ENCODE results near the gene TTC31.

Gene TTC31

GRCh38 chr2:74532222-74532621, 49.3 kb downstream of the TTC31 start:
- no peak for DNase-seq (ENCODE audit: low read depth, low spot score)

GRCh38 chr2:74533464-74533863, 50.6 kb downstream of the TTC31 start:
- POLR2A ChIA-PET = interaction anchor here (0.9 to 3.0 kb wide), 2 partner anchors 29 to 72 kb away, joined by 3 to 11 read pairs; no protein-coding TSS in a partner anchor
- CTCF ChIA-PET = interaction anchor here (0.8 to 8.9 kb wide), 11 partner anchors 10 to 283 kb away, joined by 3 to 137 read pairs (median 5); partner anchors contain the start of genes CCDC142, DOK1, PCGF1 and TTC31
- no peak overlapping the region for H3K4me3 ChIP-seq (ENCODE audit: low read depth, low read length)
- no peak for DNase-seq (ENCODE audit: low read depth, low spot score)
- TF ChIP-seq CTCF (IDR thresholded peaks at IDR 0.05; ENCODE audit: insufficient read depth, low read length, missing control alignments) = no peak

More at GRCh38 chr2:74532222-74532621, 49.3 kb downstream of the TTC31 start:
- ChIA-PET CTCF (interaction anchor here (0.6 to 8.9 kb wide), 32 partner anchors 8 to 282 kb away, joined by 3 to 137 read pairs (median 4); partner anchors contain the start of genes CCDC142, DOK1, MRPL53 and PCGF1), POLR2A (interaction anchor here (0.7 to 3.0 kb wide), 3 partner anchors 27 to 57 kb away, joined by 3 to 11 read pairs (median 7); no protein-coding TSS in a partner anchor)
- no peak overlapping the region for H3K4me3 ChIP-seq (ENCODE audit: low read depth, low read length)
- TF ChIP-seq CTCF (IDR thresholded peaks at IDR 0.05; ENCODE audit: insufficient read depth, low read length, missing control alignments) = no peak

GRCh38 chr2:74534411-74534810, 51.5 kb downstream of the TTC31 start:
- no peak for DNase-seq (ENCODE audit: low read depth, low spot score)
- CTCF ChIA-PET = interaction anchor here (8.9 kb wide), 1 partner anchor 52 kb away, joined by 137 read pairs; no protein-coding TSS in a partner anchor
- POLR2A ChIA-PET = interaction anchor here (1.1 kb wide), 1 partner anchor 30 kb away, joined by 3 read pairs; no protein-coding TSS in a partner anchor
- TF ChIP-seq CTCF (IDR thresholded peaks at IDR 0.05; ENCODE audit: insufficient read depth, low read length, missing control alignments) = no peak
- no peak overlapping the region for H3K4me3 ChIP-seq (ENCODE audit: low read depth, low read length)

GRCh38 chr2:74535440-74535965, 52.6 kb downstream of the TTC31 start:
- no peak for TF ChIP-seq CTCF (IDR thresholded peaks at IDR 0.05; ENCODE audit: insufficient read depth, low read length, missing control alignments)
- CTCF ChIA-PET = interaction anchor here (1.6 to 8.9 kb wide), 2 partner anchors 12 to 51 kb away, joined by 4 to 137 read pairs; no protein-coding TSS in a partner anchor
- no peak for DNase-seq (ENCODE audit: low read depth, low spot score)
- POLR2A ChIA-PET = interaction anchor here (1.0 to 1.1 kb wide), 2 partner anchors 29 to 53 kb away, joined by 3 read pairs; no protein-coding TSS in a partner anchor
- H3K4me3 ChIP-seq (ENCODE audit: low read depth, low read length) = no peak overlapping the region

- ChIA-PET POLR2A (interaction anchor here (1.0 kb wide), 1 partner anchor 52 kb away, joined by 3 read pairs; no protein-coding TSS in a partner anchor), CTCF (interaction anchor here (1.6 to 8.9 kb wide), 2 partner anchors 11 to 50 kb away, joined by 4 to 137 read pairs; no protein-coding TSS in a partner anchor)
- no peak overlapping the region for H3K4me3 ChIP-seq (ENCODE audit: low read depth, low read length)
- no peak for TF ChIP-seq CTCF (IDR thresholded peaks at IDR 0.05; ENCODE audit: insufficient read depth, low read length, missing control alignments)
- no peak for DNase-seq (ENCODE audit: low read depth, low spot score)
Observed at GRCh38 chr2:74536166-74536950, 53.5 kb downstream of the TTC31 start.

GRCh38 chr2:74537140-74537539, 54.3 kb downstream of the TTC31 start:
- TF ChIP-seq CTCF (IDR thresholded peaks at IDR 0.05; ENCODE audit: insufficient read depth, low read length, missing control alignments) = no peak
- CTCF ChIA-PET = no interaction called here
- no peak for DNase-seq (ENCODE audit: low read depth, low spot score)
- POLR2A ChIA-PET = no interaction called here
- H3K4me3 ChIP-seq (ENCODE audit: low read depth, low read length) = no peak overlapping the region

Data from AG04449 (cell line).